BJ (cell line): ENCODE measurements around the gene ST3GAL2. TPM values are rescaled to one million over a fixed set of nuclear protein-coding genes. Genes with fewer than 3 reads are reported as not detected.

Experiments
- CTCF ChIA-PET: fragments of 350-600 bp; formaldehyde crosslinking; extraction: SDS; loops from one replicate; lab custom pipeline; 2021; ENCODE audit warnings: antibody characterized with exemption, inconsistent platforms; lab: Yijun Ruan, JAX
- POLR2A ChIA-PET: fragments of 300-600 bp; sonication (Branson Sonifier 250); formaldehyde crosslinking; extraction: SDS; loops from one replicate; lab custom pipeline; 2021; ENCODE audit warnings: antibody characterized with exemption; lab: Charles Lee
- DNase-seq: peaks from one replicate; pipeline ENCODE4 v3.0.0-alpha.2; 2011; ENCODE audit warnings: low read depth
- H3K27me3 ChIP-seq: 2 replicates; pipeline ENCODE4 v1.6.0; 2011; ENCODE audit warnings: low read length; ENCODE audit not compliant: control insufficient read depth, insufficient read depth
- H3K36me3 ChIP-seq: 2 replicates; pipeline ENCODE4 v1.5.1; 2011; ENCODE audit warnings: low read length; ENCODE audit not compliant: control insufficient read depth, insufficient read depth
- H3K4me3 ChIP-seq: 2 replicates; pipeline ENCODE4 v1.5.1; 2011; ENCODE audit warnings: low read depth, mild to moderate bottlenecking, control low read depth, low read length
- polyA plus RNA-seq: library from polyadenylated mRNA; depleted of rRNA; stranded (reverse); fragments of >200 nt; gene quantifications from 2 replicates; pipeline ENCODE4 v1.2.3, GENCODE V29; 2011
- TF ChIP-seq, protein P1 (sequence below): IDR thresholded peaks from 2 replicates; pipeline ENCODE4 v1.5.1; 2011; ENCODE audit warnings: low read depth, mild to moderate bottlenecking, control low read depth, inconsistent platforms, low read length, moderate library complexity; ENCODE audit not compliant: insufficient read depth

The ST3GAL2 gene
- polyA plus RNA-seq, 1 experiment: 24.7 TPM

DNA sequence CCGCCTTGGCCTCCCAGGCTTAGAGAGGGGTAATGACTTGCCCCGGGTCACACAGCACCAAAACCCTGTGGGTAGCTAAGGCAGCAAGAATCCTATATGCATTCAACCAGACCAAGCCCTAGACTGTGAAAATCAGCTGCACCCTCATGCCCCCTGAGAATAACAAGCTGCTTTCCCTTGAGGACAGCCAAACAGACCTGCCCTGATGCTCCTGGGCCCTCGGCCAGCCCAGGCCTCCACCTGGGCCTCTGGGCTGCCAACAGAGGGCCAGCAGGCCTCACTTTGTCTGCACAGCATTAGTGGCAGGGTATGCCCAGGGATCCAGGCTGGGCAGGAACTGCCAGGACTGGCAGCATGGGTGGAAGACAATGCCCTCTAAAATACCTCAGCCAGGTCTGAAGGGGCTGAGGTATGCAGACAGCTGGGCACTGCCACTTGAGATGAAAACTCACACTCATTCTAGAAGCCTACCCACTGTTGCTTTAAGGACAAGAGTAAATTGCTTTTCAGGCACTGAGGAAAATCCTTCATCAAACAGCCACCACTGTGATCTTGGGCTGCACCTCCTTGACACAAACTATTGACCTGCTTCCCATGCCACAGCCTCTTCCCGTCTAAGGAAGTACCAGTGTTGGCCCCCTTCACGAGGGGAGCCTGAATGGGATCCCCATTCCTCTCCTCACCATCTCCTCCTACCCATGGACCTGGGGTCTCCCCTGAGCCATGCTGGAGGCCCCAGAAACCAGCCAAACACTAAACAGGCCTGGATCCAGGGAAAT lies 8.8 kb downstream of the ST3GAL2 start:
- CTCF ChIA-PET: interaction anchor here (0.8 kb wide), 1 partner anchor 224 kb away, joined by 3 read pairs; no protein-coding TSS in a partner anchor
- POLR2A ChIA-PET: no interaction called here
- no peak for DNase-seq
- H3K4me3 ChIP-seq: no peak overlapping the region
- no peaks in the 10 kb centered on the region for H3K27me3 ChIP-seq
- TF ChIP-seq, protein P1, sequence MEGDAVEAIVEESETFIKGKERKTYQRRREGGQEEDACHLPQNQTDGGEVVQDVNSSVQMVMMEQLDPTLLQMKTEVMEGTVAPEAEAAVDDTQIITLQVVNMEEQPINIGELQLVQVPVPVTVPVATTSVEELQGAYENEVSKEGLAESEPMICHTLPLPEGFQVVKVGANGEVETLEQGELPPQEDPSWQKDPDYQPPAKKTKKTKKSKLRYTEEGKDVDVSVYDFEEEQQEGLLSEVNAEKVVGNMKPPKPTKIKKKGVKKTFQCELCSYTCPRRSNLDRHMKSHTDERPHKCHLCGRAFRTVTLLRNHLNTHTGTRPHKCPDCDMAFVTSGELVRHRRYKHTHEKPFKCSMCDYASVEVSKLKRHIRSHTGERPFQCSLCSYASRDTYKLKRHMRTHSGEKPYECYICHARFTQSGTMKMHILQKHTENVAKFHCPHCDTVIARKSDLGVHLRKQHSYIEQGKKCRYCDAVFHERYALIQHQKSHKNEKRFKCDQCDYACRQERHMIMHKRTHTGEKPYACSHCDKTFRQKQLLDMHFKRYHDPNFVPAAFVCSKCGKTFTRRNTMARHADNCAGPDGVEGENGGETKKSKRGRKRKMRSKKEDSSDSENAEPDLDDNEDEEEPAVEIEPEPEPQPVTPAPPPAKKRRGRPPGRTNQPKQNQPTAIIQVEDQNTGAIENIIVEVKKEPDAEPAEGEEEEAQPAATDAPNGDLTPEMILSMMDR: no peak
- 0 out of 2 replicates have a peak, but pooled peaks cover 2% of the 10 kb centered on the region for H3K36me3 ChIP-seq

DNA sequence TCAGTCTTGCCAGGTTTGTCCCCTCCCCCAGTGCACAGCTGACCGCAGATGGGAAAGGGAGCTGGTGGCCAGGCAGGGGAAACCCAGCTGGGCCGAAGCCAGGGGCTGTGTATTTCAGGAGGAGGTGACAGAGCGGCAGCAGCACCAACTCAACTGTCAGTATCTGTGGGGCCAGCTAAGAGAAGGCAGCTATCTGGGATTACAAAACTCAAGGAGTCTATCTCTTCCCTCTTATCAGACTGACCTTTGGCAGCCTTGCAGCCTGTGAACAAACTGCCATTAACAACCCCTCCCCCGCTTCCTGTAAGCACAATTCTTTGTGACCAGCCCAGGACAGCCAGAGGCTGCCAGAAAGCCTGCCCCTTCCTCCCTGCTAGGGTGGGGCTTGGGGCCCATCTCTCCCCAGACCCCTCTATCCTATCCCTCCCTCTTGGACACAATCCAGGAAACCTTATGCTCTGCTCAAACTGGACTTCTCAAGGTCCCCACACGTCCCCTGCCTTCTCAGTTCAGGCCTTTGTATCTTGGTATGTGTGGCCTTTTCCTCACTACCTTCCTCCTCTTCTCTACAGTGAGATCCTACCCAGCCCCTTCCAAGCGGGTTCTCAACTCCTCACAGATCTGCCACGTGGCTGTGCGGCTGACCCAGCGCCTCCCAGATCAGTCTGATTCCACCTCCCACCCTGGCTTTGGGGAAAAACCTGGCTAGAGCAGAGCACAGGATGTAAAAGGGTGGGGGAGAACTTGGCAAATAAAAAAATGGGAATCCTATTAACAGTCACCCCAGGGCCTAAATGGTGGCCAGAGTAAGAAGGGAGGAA lies 10.5 kb downstream of the ST3GAL2 start:
- CTCF ChIA-PET: no interaction called here

DNA sequence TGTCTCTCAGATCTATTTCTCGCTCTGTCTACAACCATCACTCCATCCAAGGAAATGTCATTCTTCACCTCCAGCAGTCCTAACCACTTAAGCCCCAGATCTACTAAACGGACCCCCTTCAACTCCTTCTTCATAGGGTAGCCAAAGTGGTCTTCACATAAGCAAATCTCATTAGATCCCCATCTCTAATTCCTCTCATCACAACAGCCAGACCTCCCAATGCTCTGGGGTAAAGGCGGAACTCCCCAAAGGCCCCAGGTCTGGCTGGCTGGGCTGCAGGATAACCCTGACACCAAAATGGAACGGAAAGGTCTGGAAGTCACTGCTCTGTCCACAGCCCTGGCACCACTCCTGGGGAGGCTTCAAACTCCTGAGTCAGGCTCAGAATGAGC lies 11.1 kb downstream of the ST3GAL2 start:
- TF ChIP-seq, protein P1: no peak
- Histone ChIP-seq H3K27me3 (no peaks in the 10 kb centered on the region), H3K36me3 (no peaks in the 10 kb centered on the region), H3K4me3 (no peak overlapping the region)
- ChIA-PET CTCF (no interaction called here), POLR2A (interaction anchor here (0.8 to 1.0 kb wide), 3 partner anchors 9 to 145 kb away, joined by 3 read pairs; no protein-coding TSS in a partner anchor)
- DNase-seq: no peak

More for the DNA sequence above, 10.5 kb downstream of the ST3GAL2 start:
- POLR2A ChIA-PET: interaction anchor here (0.8 to 1.0 kb wide), 3 partner anchors 9 to 144 kb away, joined by 3 read pairs; no protein-coding TSS in a partner anchor
- TF ChIP-seq, protein P1: no peak
- Histone ChIP-seq H3K4me3 (no peak overlapping the region), H3K27me3 (no peaks in the 10 kb centered on the region), H3K36me3 (no peaks in the 10 kb centered on the region)
- peak; percentile 68 for DNase-seq

DNA sequence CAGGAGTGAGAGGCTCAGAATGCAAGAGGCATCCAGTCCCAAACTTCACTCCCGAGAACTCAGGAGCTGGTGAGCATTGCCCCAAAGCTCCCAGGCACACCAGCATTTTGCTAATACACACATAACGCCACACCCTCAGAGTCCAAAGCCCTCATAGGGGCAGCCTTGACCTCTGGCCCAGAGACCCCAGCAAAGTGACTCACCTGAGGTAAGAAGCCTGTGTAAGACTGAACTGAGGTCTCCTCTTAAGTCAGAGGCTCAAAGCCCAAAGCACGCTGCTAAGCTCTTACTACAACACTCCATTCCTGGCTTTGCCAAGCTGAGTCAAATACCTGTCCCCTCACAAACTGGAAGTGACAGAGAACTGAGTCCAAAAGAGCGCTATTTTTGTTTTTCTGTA lies 16.4 kb downstream of the ST3GAL2 start:
- DNase-seq: no peak
- CTCF ChIA-PET: interaction anchor here (1.0 kb wide), 1 partner anchor 11 kb away, joined by 3 read pairs; no protein-coding TSS in a partner anchor
- TF ChIP-seq, protein P1: no peak
- Histone ChIP-seq H3K27me3 (no peaks in the 10 kb centered on the region), H3K4me3 (no peak overlapping the region), H3K36me3 (peaks cover 4% of the 10 kb centered on the region; the same call in 1 of the 2 replicates)
- POLR2A ChIA-PET: no interaction called here
